Lung (tissue), 12 donors: ENCODE data around the gene PKMYT1. TPM values are rescaled to one million over a fixed set of nuclear protein-coding genes. Genes with fewer than 3 reads are reported as not detected.

ENCODE experiments used
- ATAC-seq: fragments of 200-7000 bp; cut with Tn5 transposase; one replicate; pipeline ENCODE4 v1.9.1; 2020; ENCODE audit warnings: moderate number of reproducible peaks; ENCODE audit not compliant: insufficient read depth, low FRiP score
- DNase-seq, 3 donors: peaks; one replicate each; pipeline ENCODE4 v3.0.0-alpha.2; 2013 to 2017
- H3K27ac ChIP-seq, 2 donors: one replicate each; pipeline ENCODE4 v1.5.1; 2013; ENCODE audit warnings: mild to moderate bottlenecking in 2 of 2, moderate library complexity in 2 of 2, control low read depth in 1 of 2, inconsistent platforms in 1 of 2, low read depth in 1 of 2, low read length in 1 of 2
- H3K27me3 ChIP-seq, 3 donors: one replicate each; pipeline ENCODE4 v1.5.1; 2013; ENCODE audit warnings: low read length in 2 of 3; ENCODE audit not compliant: control insufficient read depth in 3 of 3, insufficient read depth in 3 of 3
- H3K36me3 ChIP-seq, 4 donors: one replicate each; pipeline ENCODE4 v1.5.1; 2013; ENCODE audit warnings: low read length in 4 of 4, mild to moderate bottlenecking in 1 of 4, moderate library complexity in 1 of 4; ENCODE audit not compliant: control insufficient read depth in 4 of 4, insufficient read depth in 4 of 4
- H3K4me1 ChIP-seq, 5 donors: one replicate each; pipeline ENCODE4 v1.5.1; 2013; ENCODE audit warnings: low read length in 5 of 5, mild to moderate bottlenecking in 2 of 5, moderate library complexity in 1 of 5; ENCODE audit not compliant: control insufficient read depth in 5 of 5, insufficient read depth in 5 of 5
- H3K4me3 ChIP-seq: one replicate; pipeline ENCODE4 v1.5.1; 2013; ENCODE audit warnings: mild to moderate bottlenecking, control low read depth, moderate library complexity
- H3K9ac ChIP-seq, 2 donors: one replicate each; pipeline ENCODE4 v1.5.1; 2013; ENCODE audit warnings: low read length in 2 of 2, control low read depth in 1 of 2; ENCODE audit not compliant: insufficient read depth in 1 of 2
- H3K9me3 ChIP-seq, 4 donors: one replicate each; pipeline ENCODE4 v1.5.1; 2013; ENCODE audit warnings: low read length in 3 of 4, mild to moderate bottlenecking in 1 of 4, moderate library complexity in 1 of 4; ENCODE audit not compliant: control insufficient read depth in 4 of 4, insufficient read depth in 3 of 4
- CTCF ChIP-seq: IDR thresholded peaks from 2 replicates; pipeline ENCODE4 v1.5.1; 2012; ENCODE audit warnings: mild to moderate bottlenecking; ENCODE audit errors: control extremely low read depth, extremely low read depth
- WGBS, 2 donors: extraction: QIAGEN DNeasy Blood & Tissue Kit; methylation state at CpG; one replicate each; pipeline ENCODE4 v1.1.7; 2013; 5-methylcytosine and 5-hydroxymethylcytosine counted together
- polyA plus RNA-seq, 2 donors: library from polyadenylated mRNA; stranded (reverse); fragments of 200-250 nt; gene quantifications; one replicate each; pipeline ENCODE4 v1.2.1, GENCODE V29; 2013
- total RNA-seq, 2 donors: library from RNA; depleted of rRNA in 1 of 2; stranded (reverse); fragments of >200 nt in 1 of 2; gene quantifications; one replicate each; pipeline ENCODE4 v1.2.1, GENCODE V29; 2014 to 2021
- donor health status: control.
- donor health status: control.
- donor health status: Bipolar disorder and iron deficiency.
- donor health status: healthy.
- donor health status: DM: yes; HTN: yes; CAD: no.

The PKMYT1 gene
- total and polyA plus RNA-seq, 4 donors, result 2.9 to 9.4 (median 5.2) TPM

DNA sequence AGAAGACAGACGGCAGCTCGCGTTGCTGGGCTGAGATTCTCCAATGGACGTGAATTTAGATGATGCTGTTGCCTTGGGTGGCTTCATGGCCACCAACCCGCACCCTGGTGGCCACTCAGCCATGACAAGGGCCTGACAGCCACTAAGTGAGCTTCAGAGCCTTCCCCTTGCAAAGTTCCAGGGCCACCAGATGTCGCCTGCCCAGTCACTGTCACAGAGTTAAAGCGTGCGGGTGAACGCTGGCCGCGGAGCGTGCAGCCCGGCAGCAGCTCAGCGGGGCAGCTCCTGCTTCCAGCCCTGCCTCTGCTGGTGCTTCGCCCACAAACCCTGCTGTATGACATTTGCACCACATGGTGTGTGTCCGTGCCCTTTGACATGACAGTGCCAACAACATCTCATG, 29.5 kb downstream of the PKMYT1 start:
- ATAC-seq, result no peak

DNA sequence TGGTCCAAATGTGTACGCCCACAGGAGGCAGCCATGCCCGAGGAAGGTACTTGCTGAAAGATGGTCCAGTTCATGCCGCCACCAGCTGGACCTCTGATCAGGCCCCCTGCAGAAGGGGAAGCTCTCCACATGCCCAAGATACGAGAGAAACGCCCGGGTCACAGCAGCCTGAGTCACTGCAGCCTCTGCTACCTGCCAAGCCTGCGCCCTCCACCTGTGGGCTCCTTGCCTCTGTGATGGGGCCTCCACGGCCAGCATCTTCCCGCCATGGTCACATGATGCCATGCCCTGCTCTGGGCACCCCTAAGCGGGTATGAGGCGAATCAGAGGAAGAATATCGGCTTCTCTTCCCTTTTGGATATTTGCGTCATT, 29.9 kb downstream of the PKMYT1 start:
- no peak for ATAC-seq
- Histone ChIP-seq H3K9me3 (no peaks in the 10 kb centered on the region), H3K9ac (no peak overlapping the region), H3K4me1 (no peaks in the 10 kb centered on the region), H3K4me3 (no peak overlapping the region), H3K27me3 (no peaks in the 10 kb centered on the region), H3K27ac (no peak overlapping the region), H3K36me3 (peaks cover 0 to 15% (median 5%) of the 10 kb centered on the region in 4 donors)
- no peak for DNase-seq
- no peak for TF ChIP-seq CTCF
- 93 to 94% methylated on average over 13 of the region's 13 CpGs for WGBS, 2 donors

More for the DNA sequence above, 29.5 kb downstream of the PKMYT1 start:
- no peak for TF ChIP-seq CTCF
- 86 to 95% methylated on average over 16 of the region's 16 CpGs for WGBS, 2 donors
- no peak for DNase-seq
- Histone ChIP-seq H3K27ac (no peak overlapping the region), H3K27me3 (no peaks in the 10 kb centered on the region), H3K4me3 (no peak overlapping the region), H3K4me1 (no peaks in the 10 kb centered on the region), H3K9ac (no peak overlapping the region), H3K36me3 (peaks cover 0 to 15% (median 5%) of the 10 kb centered on the region in 4 donors), H3K9me3 (no peaks in the 10 kb centered on the region)

DNA sequence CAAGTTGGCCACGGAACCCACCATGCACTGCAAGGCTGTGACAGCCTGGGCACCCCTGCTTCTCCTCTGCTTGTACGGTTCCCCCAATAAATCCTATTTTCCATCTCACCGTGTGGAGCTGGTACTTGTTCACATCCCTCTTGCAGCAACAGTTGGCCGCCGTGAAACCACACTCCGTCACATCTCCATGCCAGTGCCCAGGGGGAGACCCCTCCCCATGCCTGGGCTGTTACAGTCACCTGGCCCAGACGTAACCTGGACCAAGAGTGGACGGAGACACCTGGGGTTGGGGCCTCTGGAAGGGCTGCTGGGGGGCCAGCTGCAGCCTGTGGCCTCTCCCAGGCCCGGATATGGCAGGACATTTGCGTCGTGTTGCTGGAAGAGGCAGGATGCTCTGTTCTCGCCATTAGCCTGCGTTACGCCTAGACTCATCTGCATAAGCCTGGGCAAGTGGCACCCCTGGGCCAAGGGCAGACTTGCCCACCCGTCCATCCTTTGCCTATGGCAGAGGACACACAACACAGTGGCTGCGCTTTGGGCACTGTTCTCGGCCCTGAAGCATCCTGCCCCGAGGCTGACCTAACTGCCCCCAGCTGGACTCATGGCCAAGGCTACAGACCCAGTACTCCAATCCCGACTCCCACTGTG, 30.4 kb downstream of the PKMYT1 start:
- no peak for ATAC-seq
- H3K9ac ChIP-seq, result no peak overlapping the region
- no peak overlapping the region for H3K4me3 ChIP-seq
- no peak for TF ChIP-seq CTCF
- no peaks in the 10 kb centered on the region for H3K27me3 ChIP-seq
- 91 to 93% methylated on average over 19 of the region's 19 CpGs for WGBS, 2 donors
- H3K4me1 ChIP-seq, result no peaks in the 10 kb centered on the region
- H3K36me3 ChIP-seq, result peaks cover 0 to 15% (median 5%) of the 10 kb centered on the region in 4 donors
- no peak overlapping the region for H3K27ac ChIP-seq
- no peak for DNase-seq
- H3K9me3 ChIP-seq, result no peaks in the 10 kb centered on the region
